IMR-90 (cell line): ENCODE measurements around the gene LCE1B. TPM values are rescaled to one million over a fixed set of nuclear protein-coding genes. Genes with fewer than 3 reads are reported as not detected.

Experiments
- ATAC-seq: fragments of 200-7000 bp; cut with Tn5 transposase; 2 replicates; pipeline ENCODE4 v1.9.1; 2020; ENCODE audit warnings: low read depth, mild to moderate bottlenecking, moderate library complexity
- BruUV-seq: library from RNA; stranded (reverse); fragments of 400-500 nt; replicated peaks from 2 replicates; lab custom pipeline; 2021; lab: Mats Ljungman, UMichigan
- CTCF ChIA-PET: fragments of 300-600 bp; formaldehyde crosslinking; extraction: SDS; loops from one replicate; lab custom pipeline; 2021; ENCODE audit warnings: antibody characterized with exemption; lab: Yijun Ruan, JAX
- POLR2A ChIA-PET: fragments of 300-600 bp; sonication (Branson Sonifier 250); formaldehyde crosslinking; loops from one replicate; lab custom pipeline; 2022; ENCODE audit warnings: antibody characterized with exemption; ENCODE audit not compliant: unreplicated experiment; lab: Charles Lee
- DNase-seq: peaks from one replicate; pipeline ENCODE4 v3.0.0; 2013
- H2AFZ ChIP-seq: replicated peaks from 2 replicates; pipeline ENCODE3; 2013; ENCODE audit warnings: low read length, mild to moderate bottlenecking; ENCODE audit not compliant: poor library complexity
- H2AK5ac ChIP-seq: 2 replicates; pipeline ENCODE4 v1.6.1; 2013; ENCODE audit warnings: low read depth, low read length, inconsistent platforms
- H2AK9ac ChIP-seq: replicated peaks from 2 replicates; pipeline ENCODE3; 2013; ENCODE audit warnings: mild to moderate bottlenecking, low read depth, low read length, moderate library complexity; ENCODE audit not compliant: poor library complexity
- H2BK120ac ChIP-seq: 2 replicates; pipeline ENCODE4 v1.6.1; 2013; ENCODE audit warnings: low read depth, low read length, inconsistent platforms
- H2BK15ac ChIP-seq: 3 replicates; pipeline ENCODE4 v1.6.1; 2013; ENCODE audit warnings: low read depth, low read length, inconsistent platforms
- H2BK20ac ChIP-seq: 2 replicates; pipeline ENCODE4 v1.6.1; 2013; ENCODE audit warnings: low read depth, mild to moderate bottlenecking, inconsistent platforms, low read length, moderate library complexity
- H2BK5ac ChIP-seq: 2 replicates; pipeline ENCODE4 v1.6.1; 2013; ENCODE audit warnings: mild to moderate bottlenecking, low read depth, low read length, inconsistent platforms; ENCODE audit not compliant: poor library complexity, severe bottlenecking
- H3K14ac ChIP-seq: replicated peaks from 2 replicates; pipeline ENCODE4 v1.6.1; 2013; ENCODE audit warnings: low read depth, low read length, inconsistent platforms
- H3K18ac ChIP-seq: 2 replicates; pipeline ENCODE4 v1.6.1; 2013; ENCODE audit warnings: low read depth, low read length, control low read depth
- H3K23ac ChIP-seq: 2 replicates; pipeline ENCODE4 v1.6.1; 2013; ENCODE audit warnings: low read depth, low read length, inconsistent platforms
- H3K27ac ChIP-seq: 2 replicates; pipeline ENCODE4 v1.5.1; 2013; ENCODE audit warnings: mild to moderate bottlenecking, control low read depth, low read length; ENCODE audit not compliant: insufficient read depth
- H3K27me3 ChIP-seq: 2 replicates; pipeline ENCODE4 v1.6.1; 2013; ENCODE audit warnings: low read length; ENCODE audit not compliant: control insufficient read depth, insufficient read depth
- H3K36me3 ChIP-seq: 2 replicates; pipeline ENCODE4 v1.6.1; 2013; ENCODE audit warnings: low read length, mixed read lengths; ENCODE audit not compliant: control insufficient read depth, insufficient read depth
- H3K4ac ChIP-seq: 2 replicates; pipeline ENCODE4 v1.6.1; 2013; ENCODE audit warnings: low read depth, low read length, inconsistent platforms
- H3K4me1 ChIP-seq: 2 replicates; pipeline ENCODE4 v1.6.1; 2013; ENCODE audit warnings: low read length, mixed read lengths; ENCODE audit not compliant: control insufficient read depth, insufficient read depth
- H3K4me2 ChIP-seq: 2 replicates; pipeline ENCODE4 v1.6.1; 2013; ENCODE audit warnings: low read depth, mild to moderate bottlenecking, control low read depth, low read length, moderate library complexity
- H3K4me3 ChIP-seq: 2 replicates; pipeline ENCODE4 v1.5.1; 2013; ENCODE audit warnings: low read depth, mild to moderate bottlenecking, control low read depth, low read length, moderate library complexity; ENCODE audit not compliant: insufficient read depth
- H3K56ac ChIP-seq: 2 replicates; pipeline ENCODE4 v1.6.1; 2013; ENCODE audit warnings: low read length, inconsistent platforms; ENCODE audit not compliant: insufficient read depth; ENCODE audit errors: extremely low read depth
- H3K79me1 ChIP-seq, 2 experiments: 2 replicates each; pipeline ENCODE4 v1.6.1; 2013; ENCODE audit warnings: low read length in 2 of 2, inconsistent platforms in 1 of 2, low read depth in 1 of 2
- H3K9ac ChIP-seq: 2 replicates; pipeline ENCODE4 v1.6.1; 2013; ENCODE audit warnings: low read depth, low read length, control low read depth
- H3K9me1 ChIP-seq: 2 replicates; pipeline ENCODE4 v1.6.1; 2013; ENCODE audit warnings: low read length, inconsistent platforms; ENCODE audit not compliant: insufficient read depth
- H3K9me3 ChIP-seq: 2 replicates; pipeline ENCODE4 v1.6.1; 2013; ENCODE audit warnings: low read length; ENCODE audit not compliant: control insufficient read depth, insufficient read depth
- H4K20me1 ChIP-seq: 2 replicates; pipeline ENCODE4 v1.6.1; 2013; ENCODE audit warnings: low read length, inconsistent platforms; ENCODE audit not compliant: insufficient read depth
- H4K5ac ChIP-seq: 2 replicates; pipeline ENCODE4 v1.6.1; 2013; ENCODE audit warnings: mild to moderate bottlenecking, low read depth, low read length, control low read depth
- H4K8ac ChIP-seq, 2 experiments: 2 replicates each; pipeline ENCODE4 v1.6.1; 2013; ENCODE audit warnings: low read depth in 2 of 2, low read length in 2 of 2, control low read depth in 1 of 2, inconsistent platforms in 1 of 2
- H4K91ac ChIP-seq: 2 replicates; pipeline ENCODE4 v1.6.1; 2013; ENCODE audit warnings: low read depth, low read length, inconsistent platforms; ENCODE audit not compliant: insufficient read depth
- MAFK ChIP-seq: IDR thresholded peaks from 2 replicates; pipeline ENCODE4 v1.6.1; 2012; ENCODE audit warnings: low read depth, low read length, improper control_type of control experiment
- RAD21 ChIP-seq: IDR thresholded peaks from 2 replicates; pipeline ENCODE4 v1.6.1; 2012; ENCODE audit warnings: low read length, improper control_type of control experiment
- WGBS, 2 experiments: methylation state at CpG; one replicate each; pipeline versions ENCODE4 v1.1.5 to v1.1.7; 2013; ENCODE audit warnings: missing lambda C conversion rate in 2 of 2; ENCODE audit not compliant: insufficient read length in 1 of 2; ENCODE audit errors: extremely low coverage in 2 of 2; 5-methylcytosine and 5-hydroxymethylcytosine counted together
- dilution Hi-C: fragments of 300-500 bp; cut with HindIII; formaldehyde crosslinking; loops from one replicate; pipeline ENCODE4 v1.14.3; 2018; ENCODE audit warnings: low sequenced_read_pairs; ENCODE audit not compliant: unreplicated experiment
- in situ Hi-C: fragments of 300-500 bp; cut with MboI; formaldehyde crosslinking; loops from 3 replicates; pipeline ENCODE4 v1.14.3; 2019; ENCODE audit warnings: low sequenced_read_pairs, inconsistent platforms, mixed read lengths
- intact Hi-C: fragments of 100-400 bp; cut with micrococcal nuclease; formaldehyde crosslinking; loops from 2 replicates; pipeline ENCODE4 v1.10.0; 2022
- polyA plus RNA-seq, 3 experiments: library from polyadenylated mRNA; depleted of rRNA; stranded (reverse); fragments of >200 nt; gene quantifications; 2 replicates each; pipeline ENCODE4 v1.2.3, GENCODE V29; 2012; ENCODE audit warnings: low replicate concordance in 1 of 3
- total RNA-seq: library from RNA; depleted of rRNA; stranded (reverse); fragments of >200 nt; gene quantifications from 2 replicates; pipeline ENCODE4 v1.2.3, GENCODE V29; 2012

The LCE1B gene
- total and polyA plus RNA-seq, 2 of the 4 experiments (the other 2 are of a cell fraction) = not detected

- H2BK15ac ChIP-seq = no peak overlapping the region
- H3K27me3 ChIP-seq = no peaks in the 10 kb centered on the region
- H2BK20ac ChIP-seq = no peak overlapping the region
- dilution Hi-C loops = no loop called here
- no peak overlapping the region for H2BK5ac ChIP-seq
- ATAC-seq (no peak), DNase-seq (no peak)
- no peak overlapping the region for H2AK5ac ChIP-seq
- H4K20me1 ChIP-seq = no peaks in the 10 kb centered on the region
- H3K4ac ChIP-seq = no peak overlapping the region
- no peak overlapping the region for H3K14ac ChIP-seq
- H3K79me1 ChIP-seq = no peaks in the 10 kb centered on the region
- no peak overlapping the region for H3K4me3 ChIP-seq
- TF ChIP-seq RAD21 (no peak), MAFK (peak; percentile 45)
- no peaks in the 10 kb centered on the region for H3K9me1 ChIP-seq
- no peaks in the 10 kb centered on the region for H3K4me1 ChIP-seq
- H3K4me2 ChIP-seq = no peak overlapping the region
- H3K27ac ChIP-seq = no peak overlapping the region
- H3K9ac ChIP-seq = no peak overlapping the region
- intact Hi-C loops = no loop called here
- POLR2A ChIA-PET = no interaction called here
- no peaks in the 10 kb centered on the region for H3K36me3 ChIP-seq
- no CpG with 5 or more reads among the region's 1 CpG for WGBS, 2 experiments
- no peak overlapping the region for H2AK9ac ChIP-seq
- H2BK120ac ChIP-seq = no peak overlapping the region
- H3K23ac ChIP-seq = no peak overlapping the region
- no peak overlapping the region for H3K56ac ChIP-seq
- no peak overlapping the region for H4K91ac ChIP-seq
- H4K5ac ChIP-seq = no peak overlapping the region
- BruUV-seq = no TSS peak
- H4K8ac ChIP-seq = no peak overlapping the region
- no peaks in the 10 kb centered on the region; the same call in 1 of the 2 replicates for H3K9me3 ChIP-seq
- H2AFZ ChIP-seq = no peak overlapping the region
- CTCF ChIA-PET = no interaction called here
- H3K18ac ChIP-seq = no peak overlapping the region
- in situ Hi-C loops = no loop called here
Observed at GRCh38 chr1:152801333-152801732, 10.4 kb upstream of the LCE1B start.
